Measurements from ENCODE around the gene ITIH1.

DNA sequence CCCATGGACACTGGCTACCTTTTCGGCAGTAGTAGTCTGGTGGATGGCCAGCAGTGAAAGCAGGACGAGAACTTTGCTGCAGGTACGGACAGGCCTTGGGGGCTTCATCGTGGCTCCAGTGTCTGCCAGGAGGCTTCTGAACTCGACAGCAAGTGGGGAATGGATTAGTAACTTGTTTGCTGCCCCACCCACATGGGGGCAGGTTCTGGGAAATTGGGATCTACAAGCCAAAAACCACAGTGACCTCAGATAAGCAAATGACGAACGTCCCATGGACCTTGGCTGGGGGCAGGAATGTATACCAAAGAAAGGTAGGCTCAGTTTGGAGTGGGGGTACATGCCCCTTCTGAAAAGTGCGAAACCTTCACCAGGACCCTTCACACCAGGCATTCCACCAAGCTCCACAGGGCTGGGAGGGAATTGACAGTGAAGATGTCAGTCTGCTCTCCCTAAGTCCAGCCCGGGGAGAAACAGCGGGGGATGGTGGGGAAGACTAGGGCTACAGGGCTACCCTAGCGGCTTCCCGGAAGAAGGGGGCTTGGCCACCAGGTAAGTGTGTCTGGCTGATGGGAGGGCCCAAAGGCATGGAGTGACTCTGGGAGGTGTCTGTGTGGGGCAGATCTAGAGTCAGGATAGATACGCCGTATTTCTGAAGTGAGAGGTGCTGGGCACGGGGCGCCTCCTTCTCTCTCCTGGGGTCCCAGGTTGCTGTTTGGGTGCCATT lies 53.3 kb downstream of the ITIH1 start, which contains the start of gene ITIH4:
- no peak for TF ChIP-seq POLR2AphosphoS5 (IDR thresholded peaks at IDR 0.05; ENCODE audit: low read depth, low read length)
- TF ChIP-seq SIN3A (IDR thresholded peaks at IDR 0.05; ENCODE audit: borderline replicate concordance, insufficient read depth, low read length), result no peak
